ENCODE results near the gene DUSP10. TPM values are rescaled to one million over a fixed set of nuclear protein-coding genes. Genes with fewer than 3 reads are reported as not detected.

The DUSP10 gene
- 5.1 and 6.2 TPM in 2 replicates for total RNA-seq (2014; rRNA removed)
- Bru-seq, nascent RNA = percentile 88 among the genes with signal in this experiment
- percentile 73 among the genes with signal in this experiment for BruChase-seq, experiment 1, labeled RNA remaining after a 6-hour chase
- BruChase-seq, experiment 2, labeled RNA remaining after a 2-hour chase = percentile 68 among the genes with signal in this experiment
- long read RNA-seq, transcript DUSP10-201 (4 exons, 2,676 nt) = major isoform, 5 of 9 reads
- long read RNA-seq, partial matches to known transcripts = 1 of 9 reads
- long read RNA-seq, other reads (novel, unspliced or antisense) = 3 of 9 reads

DNA sequence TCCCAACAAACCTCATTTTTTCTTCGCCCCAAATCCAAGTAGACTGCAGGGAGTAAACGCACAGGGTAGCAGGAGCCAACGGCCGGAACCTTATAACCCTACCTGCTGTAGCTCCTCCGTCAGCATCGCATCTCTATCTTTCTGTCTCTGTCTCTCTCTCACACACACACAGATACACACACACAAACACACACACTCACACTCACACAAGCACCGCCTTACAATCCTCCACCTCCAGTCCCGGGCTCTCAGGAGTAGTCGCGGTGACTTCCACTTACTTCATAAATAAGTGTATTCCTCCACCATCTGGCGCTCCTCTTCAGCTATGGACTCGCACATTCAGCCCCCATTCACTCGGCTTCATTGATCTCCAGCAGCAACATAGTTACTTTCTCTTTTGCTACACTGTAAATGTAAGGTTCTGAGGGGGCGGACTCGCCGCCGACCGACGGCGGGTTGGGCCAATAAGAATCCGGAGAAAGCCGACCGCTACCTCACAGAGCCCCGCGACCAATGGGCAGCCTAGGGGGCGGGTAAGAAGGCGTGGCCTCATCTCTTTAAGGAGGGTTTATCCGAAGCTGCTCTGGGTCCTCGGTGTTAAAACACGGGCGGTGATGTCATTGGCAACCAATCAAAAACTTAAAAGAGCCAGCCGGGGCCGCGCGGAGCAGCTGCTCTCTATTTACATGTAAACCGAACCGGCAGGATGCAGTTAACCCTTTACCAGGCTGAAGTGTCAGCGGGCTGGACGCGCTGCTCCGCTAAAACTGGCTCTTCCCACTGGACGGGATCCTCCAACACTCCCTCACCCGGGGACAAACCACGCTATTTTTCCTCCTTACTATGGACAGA lies at the start of gene DUSP10:
Gene DUSP10, minus strand, starts transcription at position 387 of the 852 bp plus-strand sequence. CDS start 2,345 bp downstream, outside the sequence.
- Histone ChIP-seq H3K36me3 (ENCODE audit: low read depth, low read length) (no peaks in the 10 kb centered on the region), H3K27ac (ENCODE audit: low read length) (peak within 1 kb of the TSS; percentile 85), H3K4me2 (ENCODE audit: low read length) (peak within 1 kb of the TSS; percentile 93), H3K9me3 (ENCODE audit: low read length) (no peaks in the 10 kb centered on the region), H4K20me1 (ENCODE audit: low read length) (no peaks in the 10 kb centered on the region), H3K9ac (ENCODE audit: low read length) (peak within 1 kb of the TSS; percentile 74), H3F3A (ENCODE audit: low read length, unreplicated experiment) (no peaks in the 10 kb centered on the region), H3K79me2 (ENCODE audit: low read length) (0 out of 2 replicates have a peak, but pooled peaks cover 5% of the 10 kb centered on the region), H3K27me3 (ENCODE audit: low read length) (no peaks in the 10 kb centered on the region), H3K4me3 (ENCODE audit: low read length) (peak within 1 kb of the TSS; percentile 89), H2AFZ (ENCODE audit: low read length) (peak within 1 kb of the TSS; percentile 98), H3K9me2 (replicated peaks; ENCODE audit: low read length) (no peaks in the 10 kb centered on the region), H3K4me1 (ENCODE audit: insufficient read depth, low read length) (peaks cover 15% of the 10 kb centered on the region)
- DNase-seq (peak; percentile 100), ATAC-seq (peak; percentile 82)
- intact Hi-C loops (cut with micrococcal nuclease) = loop anchor here (1.0 to 5.0 kb wide), 14 partner anchors 23 to 713 kb away; no protein-coding TSS in a partner anchor
- POLR2A ChIA-PET (ENCODE audit: unreplicated experiment) = interaction anchor here (0.5 to 1.2 kb wide), 5 partner anchors 60 to 395 kb away, joined by 3 to 9 read pairs (median 3); no protein-coding TSS in a partner anchor
- BruUV-seq (replicated peaks) = TSS peak; percentile 70
- TF ChIP-seq EZH2 (IDR thresholded peaks at IDR 0.05; ENCODE audit: low read length, unreplicated experiment) (no peak), EZH2phosphoT487 (IDR thresholded peaks at IDR 0.05; ENCODE audit: borderline replicate concordance, low read length) (no peak)
- TF ChIP-seq, protein P1, sequence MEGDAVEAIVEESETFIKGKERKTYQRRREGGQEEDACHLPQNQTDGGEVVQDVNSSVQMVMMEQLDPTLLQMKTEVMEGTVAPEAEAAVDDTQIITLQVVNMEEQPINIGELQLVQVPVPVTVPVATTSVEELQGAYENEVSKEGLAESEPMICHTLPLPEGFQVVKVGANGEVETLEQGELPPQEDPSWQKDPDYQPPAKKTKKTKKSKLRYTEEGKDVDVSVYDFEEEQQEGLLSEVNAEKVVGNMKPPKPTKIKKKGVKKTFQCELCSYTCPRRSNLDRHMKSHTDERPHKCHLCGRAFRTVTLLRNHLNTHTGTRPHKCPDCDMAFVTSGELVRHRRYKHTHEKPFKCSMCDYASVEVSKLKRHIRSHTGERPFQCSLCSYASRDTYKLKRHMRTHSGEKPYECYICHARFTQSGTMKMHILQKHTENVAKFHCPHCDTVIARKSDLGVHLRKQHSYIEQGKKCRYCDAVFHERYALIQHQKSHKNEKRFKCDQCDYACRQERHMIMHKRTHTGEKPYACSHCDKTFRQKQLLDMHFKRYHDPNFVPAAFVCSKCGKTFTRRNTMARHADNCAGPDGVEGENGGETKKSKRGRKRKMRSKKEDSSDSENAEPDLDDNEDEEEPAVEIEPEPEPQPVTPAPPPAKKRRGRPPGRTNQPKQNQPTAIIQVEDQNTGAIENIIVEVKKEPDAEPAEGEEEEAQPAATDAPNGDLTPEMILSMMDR (conservative IDR thresholded peaks at IDR 0.05; ENCODE audit: low read depth, low read length) = no peak
- CTCF ChIA-PET = interaction anchor here (0.5 to 2.6 kb wide), 12 partner anchors 145 to 688 kb away, joined by 3 to 11 read pairs (median 4); no protein-coding TSS in a partner anchor

DNA sequence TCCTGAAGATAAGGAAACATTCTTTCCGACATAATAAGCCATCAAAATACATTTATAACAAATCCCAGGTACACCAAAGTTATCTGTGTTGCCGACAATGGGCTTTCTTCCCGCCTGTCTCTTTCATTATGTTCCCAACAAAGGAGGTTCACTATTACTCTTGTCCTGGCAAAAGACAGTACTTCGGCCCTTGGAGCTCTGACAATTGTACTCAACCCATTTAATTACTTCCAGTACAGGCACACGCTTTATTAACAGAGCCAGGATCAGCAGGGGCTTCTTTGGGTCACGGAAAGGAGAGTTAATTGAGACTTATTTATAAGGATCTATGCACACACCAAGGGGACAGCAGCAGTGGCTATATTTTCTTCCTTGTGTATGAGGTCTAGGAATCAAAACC lies 46.6 kb upstream of the DUSP10 start:
- ChIA-PET POLR2A (ENCODE audit: unreplicated experiment) (no interaction called here), CTCF (no interaction called here)
- ATAC-seq = no peak
- H3K9ac ChIP-seq (ENCODE audit: low read length) = no peak overlapping the region
- H3K4me2 ChIP-seq (ENCODE audit: low read length) = no peak overlapping the region
- H3K36me3 ChIP-seq (ENCODE audit: low read depth, low read length) = no peaks in the 10 kb centered on the region
- no peaks in the 10 kb centered on the region for H3K79me2 ChIP-seq (ENCODE audit: low read length)
- H3K27me3 ChIP-seq (ENCODE audit: low read length) = no peaks in the 10 kb centered on the region
- no peak overlapping the region for H2AFZ ChIP-seq (ENCODE audit: low read length)
- H3K4me3 ChIP-seq (ENCODE audit: low read length) = no peak overlapping the region
- H3K27ac ChIP-seq (ENCODE audit: low read length) = no peak overlapping the region
- intact Hi-C loops (cut with micrococcal nuclease) = no loop called here
- no TSS peak for BruUV-seq (replicated peaks)
- H3K4me1 ChIP-seq (ENCODE audit: insufficient read depth, low read length) = no peaks in the 10 kb centered on the region
- TF ChIP-seq EZH2phosphoT487 (IDR thresholded peaks at IDR 0.05; ENCODE audit: borderline replicate concordance, low read length) (no peak), EZH2 (IDR thresholded peaks at IDR 0.05; ENCODE audit: low read length, unreplicated experiment) (no peak)
- TF ChIP-seq, protein P1 (conservative IDR thresholded peaks at IDR 0.05; ENCODE audit: low read depth, low read length) = no peak
- DNase-seq = no peak
- H4K20me1 ChIP-seq (ENCODE audit: low read length) = no peaks in the 10 kb centered on the region
- no peaks in the 10 kb centered on the region for H3K9me2 ChIP-seq (replicated peaks; ENCODE audit: low read length)
- H3K9me3 ChIP-seq (ENCODE audit: low read length) = no peaks in the 10 kb centered on the region
- no peaks in the 10 kb centered on the region for H3F3A ChIP-seq (ENCODE audit: low read length, unreplicated experiment)

Data from PC-3 (cell line).